Stimulated activated CD8-positive, alpha-beta memory T cell treated with anti-CD3 and anti-CD28 coated beads, Interleukin-15, amount 100 ng/mL, for 24 hours (primary cell): ENCODE measurements around the gene ADAMTSL5.
A peak's percentile ranks its signal among the peaks of the same experiment; 100 is the strongest.
"Not testable (repeated sequence)": the region's sequence is repeated elsewhere in the genome, so short reads cannot be mapped to it uniquely, and the experiment has no call there.

Source experiments
- DNase-seq: peaks from one replicate; pipeline ENCODE4 v3.0.0-alpha.2; 2020; ENCODE audit warnings: low read depth

ADAMTSL5 gene

DNA sequence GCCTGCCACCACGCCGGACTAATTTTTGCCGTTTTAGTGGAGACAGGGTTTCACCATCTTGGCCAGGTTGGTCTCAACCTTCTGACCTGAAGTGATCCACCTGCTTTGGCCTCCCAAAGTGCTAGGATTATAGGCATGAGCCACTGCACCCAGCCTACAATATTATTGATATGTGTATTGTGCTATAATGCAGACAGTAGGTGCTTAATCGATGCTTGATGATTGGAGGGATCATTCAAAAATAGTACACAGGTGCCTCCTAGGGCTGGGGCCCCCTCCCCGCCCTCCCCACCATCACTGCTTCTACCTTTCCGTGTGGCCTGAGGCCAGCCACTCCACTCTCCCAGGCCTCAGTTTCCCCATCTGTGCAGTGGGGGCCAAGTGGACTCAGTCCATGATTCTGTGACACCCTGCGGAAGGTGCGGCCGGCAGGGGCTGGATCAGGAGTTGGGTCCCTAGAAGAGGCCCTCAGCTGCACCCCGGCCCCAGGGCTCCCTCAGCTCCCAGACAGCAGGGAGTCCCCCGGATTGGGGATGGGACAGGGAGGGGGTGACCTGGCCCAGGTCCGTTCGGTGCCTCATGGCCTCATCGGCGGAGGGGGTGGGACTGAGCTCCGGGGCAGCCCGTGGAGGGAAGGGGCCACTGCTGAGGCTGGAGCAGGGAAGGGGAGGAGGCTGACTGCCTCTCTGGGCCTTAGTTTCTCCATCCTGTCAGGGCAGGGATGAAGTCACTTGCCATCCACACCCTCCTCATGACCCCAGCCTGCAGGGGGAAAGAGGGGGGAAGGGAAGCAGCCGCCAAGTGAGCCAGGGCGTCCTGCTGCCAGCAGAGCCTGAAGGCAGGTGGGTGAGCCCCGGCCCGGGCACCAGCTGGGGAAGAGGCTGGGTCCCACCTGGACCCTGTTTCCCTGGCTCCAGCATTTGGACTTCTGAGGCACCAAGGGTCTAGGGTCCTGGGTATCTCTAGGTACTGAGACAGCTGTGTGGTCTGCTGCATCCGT, 1.2 kb downstream of the ADAMTSL5 start:
- no peak for DNase-seq

- DNase-seq, result no peak
Observed at GRCh38 chr19:1510807-1511206, 2.0 kb downstream of the ADAMTSL5 start.

- DNase-seq, result no peak
Observed at GRCh38 chr19:1510442-1510806, 2.4 kb downstream of the ADAMTSL5 start.

- no peak for DNase-seq
Observed at GRCh38 chr19:1509602-1510441, 3.0 kb downstream of the ADAMTSL5 start.

- DNase-seq, result no peak
Observed at GRCh38 chr19:1508507-1508856, 4.3 kb downstream of the ADAMTSL5 start.

- DNase-seq, result peak; percentile 69
Observed at GRCh38 chr19:1507763-1508506, 4.9 kb downstream of the ADAMTSL5 start.

GRCh38 chr19:1507192-1507660, 5.6 kb downstream of the ADAMTSL5 start:
- no peak for DNase-seq

DNA sequence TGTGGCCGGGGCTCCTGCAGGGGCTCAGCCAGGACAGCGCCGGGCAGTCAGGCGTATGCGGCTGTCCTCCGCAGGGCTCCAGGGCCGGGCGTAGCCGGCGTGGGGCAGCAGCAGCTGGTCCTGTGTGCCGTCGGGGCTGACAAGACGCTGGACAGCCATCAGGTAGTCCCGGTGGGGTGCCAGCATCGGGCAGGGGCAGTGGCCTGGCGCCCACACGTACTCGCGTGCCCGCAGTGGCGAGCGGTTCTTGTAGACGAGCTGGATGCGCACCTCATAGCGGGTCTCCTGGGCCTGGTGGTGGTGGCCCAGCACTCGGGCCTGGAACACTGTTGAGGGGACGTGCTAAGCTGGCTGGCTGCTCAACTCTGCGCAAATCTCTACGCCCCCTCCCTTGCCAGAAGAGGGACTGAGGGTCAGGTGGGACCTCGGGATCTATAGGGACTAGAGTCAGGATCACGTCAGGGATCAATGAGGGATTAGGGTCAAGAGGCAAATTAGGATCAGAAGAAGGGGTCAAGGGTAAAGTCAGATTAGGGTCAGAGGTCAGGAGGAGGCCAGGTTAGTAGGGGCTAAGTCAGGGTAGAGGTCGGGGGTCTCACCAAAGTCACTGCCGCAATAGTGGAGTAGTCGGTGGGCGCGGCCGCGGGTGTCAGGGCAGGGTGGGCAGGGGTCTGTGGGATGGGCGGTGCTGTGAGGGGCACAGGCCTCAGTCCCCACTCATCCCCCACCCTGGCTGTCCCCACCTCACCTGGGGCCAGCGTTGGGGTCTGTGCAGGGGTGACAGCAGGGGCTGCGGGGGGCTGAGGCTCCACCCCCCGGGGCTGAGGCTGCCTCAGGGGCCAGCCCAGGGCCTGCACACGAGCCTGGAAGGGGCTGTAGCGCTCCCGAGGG, 6.6 kb downstream of the ADAMTSL5 start:
- no peak for DNase-seq

GRCh38 chr19:1505012-1505411, 7.8 kb downstream of the ADAMTSL5 start:
- no peak for DNase-seq

DNA sequence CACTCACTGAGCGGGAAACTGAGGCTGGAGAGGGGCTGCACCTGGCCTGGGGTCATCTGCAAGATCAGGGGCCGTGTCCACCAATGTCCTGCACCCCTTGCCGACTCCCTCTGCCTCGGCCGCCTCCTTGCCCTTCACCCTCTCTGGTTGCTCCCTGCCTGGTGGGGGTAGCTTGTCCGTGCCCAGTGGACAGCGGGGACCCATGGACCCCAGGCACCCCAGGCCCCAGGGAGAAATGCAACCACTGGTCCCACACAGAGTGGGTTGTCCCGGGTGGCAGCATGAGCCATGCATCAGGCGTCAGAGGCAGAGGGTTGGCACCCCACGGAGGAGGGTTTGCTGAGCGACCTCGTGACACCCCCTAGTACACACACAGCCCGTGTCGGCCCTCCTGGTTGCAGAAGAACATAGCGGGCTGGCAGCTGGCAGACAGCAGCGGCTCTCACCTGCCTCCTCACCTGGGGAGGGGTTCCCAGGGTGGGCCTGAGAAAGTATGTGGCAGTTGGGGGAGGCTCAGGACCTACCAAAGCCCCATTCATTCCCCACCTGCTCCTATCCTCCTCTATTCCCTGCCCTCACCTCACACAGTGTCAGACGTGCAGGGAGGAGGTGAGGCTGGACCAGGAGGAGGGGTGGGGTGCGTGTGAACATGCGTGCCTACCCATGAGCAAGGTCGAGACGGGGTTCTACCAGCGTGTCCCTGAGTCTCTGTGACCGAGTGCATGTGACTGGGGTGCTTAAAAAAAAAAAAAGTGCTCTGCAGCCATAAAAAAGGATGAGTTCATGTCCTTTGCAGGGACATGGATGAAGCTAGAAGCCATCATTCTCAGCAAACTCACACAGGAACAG, 8.7 kb downstream of the ADAMTSL5 start:
- no peak for DNase-seq

GRCh38 chr19:1503089-1503924, 9.5 kb downstream of the ADAMTSL5 start:
- peak; percentile 59 for DNase-seq

- no peak for DNase-seq
Observed at GRCh38 chr19:1502433-1503088, 10.3 kb downstream of the ADAMTSL5 start.

GRCh38 chr19:1501200-1501595, 11.6 kb downstream of the ADAMTSL5 start:
- no peak for DNase-seq

GRCh38 chr19:1499231-1499630, 13.6 kb downstream of the ADAMTSL5 start:
- not testable (repeated sequence) for DNase-seq

DNA sequence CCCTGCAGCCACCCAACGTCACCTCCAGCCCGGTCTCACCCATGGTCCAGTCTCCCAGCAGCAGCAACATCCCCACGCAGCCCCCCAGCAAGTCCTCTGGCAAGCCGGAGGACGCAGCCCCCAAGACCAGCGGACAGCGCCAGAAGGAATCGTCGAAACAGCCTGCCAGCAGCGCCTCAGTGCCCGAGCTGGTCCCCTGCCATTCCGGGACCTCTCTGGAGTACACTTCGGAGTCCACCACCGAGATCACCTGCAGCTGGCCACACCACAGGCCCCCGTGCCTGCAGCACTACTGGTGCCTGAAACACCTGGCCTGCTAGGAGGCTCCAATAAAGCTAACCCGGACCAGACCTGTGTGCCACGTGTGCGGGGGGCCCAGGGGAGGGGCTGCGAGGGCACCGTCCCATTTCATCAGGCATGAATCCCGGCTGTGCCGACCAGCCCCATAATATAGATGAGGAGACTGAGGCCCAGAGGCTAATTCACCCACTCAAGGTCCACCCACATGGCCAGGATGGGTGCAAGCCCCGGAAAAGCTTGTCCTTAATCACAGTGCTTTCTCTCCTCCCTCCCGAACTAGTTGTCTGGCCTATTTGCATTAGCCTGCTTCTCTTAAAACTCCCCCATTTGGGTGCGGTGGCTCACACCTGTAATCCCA, 15.1 kb downstream of the ADAMTSL5 start:
- DNase-seq, result no peak

DNA sequence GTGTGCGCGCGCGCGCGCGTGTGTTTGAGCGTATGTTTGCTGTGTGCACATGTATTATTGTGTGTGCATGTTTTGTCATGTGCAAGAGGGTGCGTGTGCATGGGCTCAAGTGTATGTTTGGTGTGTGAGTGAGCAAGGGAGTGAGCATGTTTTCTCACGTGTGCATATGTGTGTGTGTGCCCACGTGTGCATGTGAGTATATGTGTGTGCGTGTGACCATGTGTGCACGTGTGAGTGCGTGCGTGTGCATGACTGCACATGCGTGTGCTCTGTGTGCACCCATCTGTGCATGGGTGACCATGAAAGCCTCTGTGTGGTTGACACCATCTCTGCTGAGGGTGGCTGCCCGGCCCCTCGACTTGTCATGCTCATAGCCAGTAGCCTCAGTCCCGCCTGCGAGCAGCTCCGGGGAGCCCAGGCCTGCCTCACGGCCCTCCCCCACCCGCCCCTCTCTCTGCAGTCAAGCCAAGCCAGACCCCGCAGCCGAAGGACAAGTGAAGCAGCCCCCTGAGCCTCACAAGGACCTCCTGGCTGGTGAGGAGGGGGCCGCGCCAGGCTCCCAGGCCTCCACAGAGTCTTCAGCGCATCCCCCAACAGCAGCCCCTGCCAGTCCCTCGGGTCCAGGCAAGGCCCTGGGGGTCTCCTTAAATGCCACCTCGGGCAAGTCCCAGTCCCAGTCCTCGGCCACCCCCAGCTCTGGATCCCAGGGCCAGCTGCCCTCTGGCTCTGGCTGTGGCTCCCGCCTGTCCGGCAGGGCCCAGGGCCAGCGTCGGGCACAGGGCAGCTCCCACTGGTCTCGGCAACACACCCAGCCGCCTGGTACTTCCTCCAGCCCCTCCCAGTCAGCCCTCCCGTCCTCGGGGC, 15.9 kb downstream of the ADAMTSL5 start:
- no peak for DNase-seq
